ENCODE results near the gene ARHGAP9. TPM values are rescaled to one million over a fixed set of nuclear protein-coding genes. Genes with fewer than 3 reads are reported as not detected.
"Not testable (repeated sequence)": the region's sequence is repeated elsewhere in the genome, so short reads cannot be mapped to it uniquely, and the experiment has no call there.

ARHGAP9 gene
- total RNA-seq, 1 donor from 2014 or later, result not detected

DNA sequence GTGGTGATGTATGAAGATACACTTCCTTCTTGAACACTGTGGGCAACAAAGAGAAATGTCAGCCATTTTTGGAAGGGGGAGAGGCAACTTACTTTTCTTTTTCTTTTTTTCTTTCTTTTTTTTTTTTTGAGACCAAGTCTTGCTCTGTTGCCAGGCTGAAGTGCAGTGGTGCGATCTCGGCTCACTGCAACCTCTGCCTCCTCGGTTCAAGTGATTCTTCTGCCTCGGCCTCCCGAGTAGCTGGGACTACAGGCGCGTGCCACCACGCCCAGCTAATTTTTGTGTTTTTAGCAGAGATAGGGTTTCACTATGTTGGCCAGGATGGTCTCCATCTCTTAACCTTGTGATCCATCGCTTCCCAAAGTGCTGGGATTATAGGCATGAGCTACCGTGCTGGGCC is 38.1 kb upstream of the ARHGAP9 start:
- DNase-seq (ENCODE audit: low read depth), result not testable (repeated sequence)

DNA sequence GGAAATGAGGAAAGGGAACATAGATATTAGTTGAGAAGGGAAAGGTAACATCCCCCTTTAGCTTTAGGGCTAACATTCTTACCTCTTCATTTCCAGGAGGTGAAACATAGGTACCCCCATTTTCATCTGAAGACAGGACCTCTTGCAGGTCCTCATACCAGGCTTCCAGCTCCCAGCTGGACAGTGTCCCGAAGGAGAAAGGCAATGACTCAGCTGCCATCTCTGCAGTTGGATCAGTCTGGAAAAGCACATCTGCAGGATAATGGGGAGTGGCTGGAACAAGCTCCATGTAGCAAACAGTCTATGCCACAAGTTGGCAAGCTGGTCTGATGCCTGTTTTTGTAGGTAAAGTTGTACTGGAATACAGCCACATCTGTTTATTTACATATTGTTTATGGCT is 37.5 kb upstream of the ARHGAP9 start:
- peak; percentile 30 for DNase-seq (ENCODE audit: low read depth)

DNA sequence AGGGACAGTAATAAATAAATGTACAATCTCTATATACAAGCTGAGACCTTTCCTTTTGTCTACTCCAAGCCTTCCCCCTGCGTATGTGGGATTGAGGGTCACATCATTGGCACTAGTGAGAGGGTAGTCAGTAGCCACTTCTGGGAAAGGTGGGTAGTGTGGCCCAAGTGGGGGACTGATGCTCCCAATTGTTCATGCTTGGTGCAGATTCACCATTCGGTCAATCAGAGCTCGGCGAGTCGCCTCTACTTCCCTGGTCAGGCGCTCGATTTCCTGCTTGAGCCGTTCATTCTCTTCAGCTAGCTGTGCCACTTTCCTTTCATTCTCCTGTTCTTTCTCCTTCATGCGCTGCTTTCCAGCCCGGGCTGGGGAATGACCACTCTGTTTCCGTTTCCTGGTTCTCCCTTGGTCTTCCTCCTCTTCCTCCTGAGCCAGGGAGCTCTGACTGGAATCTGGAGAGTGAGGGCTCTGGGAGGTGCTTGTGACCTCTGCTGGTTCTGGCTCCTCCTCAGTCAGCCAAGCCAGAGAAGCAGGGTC is 37.0 kb upstream of the ARHGAP9 start:
- no peak for DNase-seq (ENCODE audit: low read depth)

DNA sequence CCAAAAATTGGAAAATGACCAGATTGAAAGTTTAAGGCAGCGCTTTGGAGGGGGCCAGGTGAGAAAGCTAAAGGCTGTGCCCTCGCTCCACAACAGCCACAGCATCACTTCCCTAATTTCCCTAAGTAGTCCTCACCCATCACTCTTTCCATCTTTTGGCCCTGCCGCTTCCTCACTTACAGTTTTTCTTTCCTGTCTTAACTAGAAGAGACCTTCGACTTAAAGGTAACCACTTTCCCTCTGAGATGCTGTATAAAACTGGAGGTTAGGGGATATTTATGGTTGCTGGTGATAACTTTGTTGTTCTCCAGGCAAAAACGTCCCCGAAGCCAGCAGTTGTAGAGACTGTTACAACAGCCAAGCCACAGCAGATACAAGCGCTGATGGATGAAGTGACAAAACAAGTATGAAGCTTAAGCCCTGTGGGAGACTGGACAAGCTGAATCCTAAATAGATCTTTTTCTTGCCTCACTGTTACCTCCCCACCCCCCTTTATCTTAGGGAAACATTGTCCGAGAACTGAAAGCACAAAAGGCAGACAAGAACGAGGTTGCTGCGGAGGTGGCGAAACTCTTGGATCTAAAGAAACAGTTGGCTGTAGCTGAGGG is 36.4 kb upstream of the ARHGAP9 start:
- no peak for DNase-seq (ENCODE audit: low read depth)

DNA sequence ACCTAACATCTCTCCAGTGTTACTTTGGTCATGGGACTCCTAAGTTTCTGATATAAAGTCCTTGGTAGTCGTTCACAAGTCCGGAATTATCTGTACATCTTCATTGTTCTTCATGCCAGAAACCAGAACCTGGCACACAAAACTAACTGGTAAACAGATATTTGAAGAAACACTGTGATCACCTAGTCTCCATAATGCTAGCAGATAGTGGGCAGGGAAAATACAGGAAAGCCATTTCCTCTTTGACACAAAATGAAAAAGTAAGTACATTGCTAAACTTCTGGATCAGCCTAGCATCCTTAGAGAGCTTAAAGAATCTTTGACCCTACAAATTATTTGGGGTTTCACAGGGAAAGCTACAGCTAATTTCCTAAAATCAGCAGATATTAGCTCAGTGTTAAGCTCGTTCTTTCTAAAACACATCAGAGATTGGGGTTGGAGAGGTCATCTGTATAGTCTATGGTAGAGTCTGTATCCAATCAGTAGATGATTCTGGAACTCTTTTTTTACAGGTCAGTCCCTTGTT is 35.8 kb upstream of the ARHGAP9 start:
- no peak for DNase-seq (ENCODE audit: low read depth)

DNA sequence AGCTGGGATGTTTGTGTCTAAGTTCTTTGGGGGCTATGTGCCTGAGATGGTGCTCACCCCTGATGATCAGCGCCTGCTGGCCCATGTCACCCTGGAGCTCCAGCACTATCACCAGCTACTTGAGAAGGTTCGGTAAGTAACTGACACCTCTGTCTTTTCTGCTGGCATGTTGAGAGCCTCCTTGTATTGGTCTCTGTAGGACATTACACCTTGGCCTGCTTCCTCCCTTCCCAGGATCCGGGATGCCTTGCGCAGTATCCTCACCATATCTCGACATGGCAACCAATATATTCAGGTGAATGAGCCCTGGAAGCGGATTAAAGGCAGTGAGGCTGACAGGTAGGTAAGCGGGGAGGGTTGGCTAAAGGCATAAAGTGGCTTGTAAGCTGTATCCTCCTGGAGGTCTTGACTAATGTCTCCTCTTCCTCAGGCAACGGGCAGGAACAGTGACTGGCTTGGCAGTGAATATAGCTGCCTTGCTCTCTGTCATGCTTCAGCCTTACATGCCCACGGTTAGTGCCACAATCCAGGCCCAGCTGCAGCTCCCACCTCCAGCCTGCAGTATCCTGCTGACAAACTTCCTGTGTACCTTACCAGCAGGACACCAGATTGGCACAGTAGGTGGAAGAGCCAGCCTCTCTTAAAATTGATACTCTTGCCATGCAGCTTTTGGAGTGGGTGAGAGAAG is 35.2 kb upstream of the ARHGAP9 start:
- DNase-seq (ENCODE audit: low read depth), result no peak

DNA sequence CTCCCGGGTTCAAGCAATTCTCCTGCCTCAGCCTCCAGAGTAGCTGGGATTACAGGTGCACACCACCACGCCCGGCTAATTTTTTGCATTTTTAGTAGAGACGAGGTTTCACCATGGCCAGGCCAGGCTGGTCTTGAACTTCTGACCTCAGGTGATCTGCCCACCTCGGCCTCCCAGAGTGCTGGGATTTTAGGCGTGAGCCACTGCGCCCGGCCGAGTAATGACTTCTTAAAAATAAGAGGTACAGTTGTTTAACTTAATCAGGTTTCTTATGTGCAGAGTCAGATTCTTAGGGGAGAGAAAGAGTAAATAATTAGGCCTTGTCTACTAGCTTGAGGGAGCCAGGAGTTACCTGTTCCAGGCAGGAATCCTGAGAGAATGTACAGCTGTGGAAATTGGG is 34.6 kb upstream of the ARHGAP9 start:
- DNase-seq (ENCODE audit: low read depth), result not testable (repeated sequence)

DNA sequence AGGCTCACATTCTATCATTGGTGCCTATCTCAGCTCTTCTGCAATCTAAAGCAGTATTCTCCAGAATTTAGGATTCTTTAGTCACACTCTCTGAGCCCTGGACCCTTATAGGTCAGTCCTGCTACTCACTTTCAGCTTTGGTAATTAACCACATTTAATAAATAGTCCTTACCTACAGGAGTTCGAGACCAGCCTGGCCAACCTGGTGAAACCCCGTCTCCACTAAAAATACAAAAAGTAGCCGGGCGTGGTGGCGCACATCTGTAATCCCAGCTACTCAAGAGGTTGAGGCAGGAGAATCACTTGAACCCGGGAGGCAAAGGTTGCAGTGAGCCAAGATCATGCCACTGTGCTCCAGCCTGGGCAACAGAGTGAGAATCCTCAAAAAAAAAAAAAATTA is 34.0 kb upstream of the ARHGAP9 start:
- DNase-seq (ENCODE audit: low read depth), result not testable (repeated sequence)

DNA sequence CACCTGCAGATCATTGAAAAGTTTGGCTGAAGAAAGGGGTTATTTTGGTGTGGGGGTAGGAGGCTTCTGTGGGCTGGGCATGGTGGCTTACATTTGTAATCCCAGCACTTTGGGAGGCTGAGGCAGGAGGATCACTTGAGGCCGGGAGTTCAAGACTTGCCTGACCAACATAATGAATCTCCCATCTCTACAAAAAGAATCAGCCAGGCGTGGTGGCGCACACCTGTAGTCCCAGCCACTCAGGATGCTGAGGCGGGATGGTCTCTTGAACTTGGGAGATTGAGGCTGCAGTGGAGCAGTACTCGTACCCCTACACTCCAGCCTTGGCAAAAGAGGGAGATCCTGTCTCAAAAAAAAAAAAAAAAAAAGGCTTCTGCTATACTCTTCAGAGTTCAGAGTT is 33.6 kb upstream of the ARHGAP9 start:
- DNase-seq (ENCODE audit: low read depth), result no peak

DNA sequence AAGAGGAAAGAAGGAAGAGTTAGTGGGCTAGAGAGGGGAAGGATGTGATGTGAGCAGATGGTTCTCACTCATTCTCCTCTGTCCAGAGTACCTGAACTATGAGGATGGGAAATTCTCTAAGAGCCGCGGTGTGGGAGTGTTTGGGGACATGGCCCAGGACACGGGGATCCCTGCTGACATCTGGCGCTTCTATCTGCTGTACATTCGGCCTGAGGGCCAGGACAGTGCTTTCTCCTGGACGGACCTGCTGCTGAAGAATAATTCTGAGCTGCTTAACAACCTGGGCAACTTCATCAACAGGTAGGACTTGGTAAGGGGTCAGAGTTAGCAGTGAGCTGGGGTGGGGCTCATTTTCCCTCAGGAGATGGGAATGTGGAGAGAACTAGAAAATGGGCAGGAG is 33.0 kb upstream of the ARHGAP9 start:
- no peak for DNase-seq (ENCODE audit: low read depth)

DNA sequence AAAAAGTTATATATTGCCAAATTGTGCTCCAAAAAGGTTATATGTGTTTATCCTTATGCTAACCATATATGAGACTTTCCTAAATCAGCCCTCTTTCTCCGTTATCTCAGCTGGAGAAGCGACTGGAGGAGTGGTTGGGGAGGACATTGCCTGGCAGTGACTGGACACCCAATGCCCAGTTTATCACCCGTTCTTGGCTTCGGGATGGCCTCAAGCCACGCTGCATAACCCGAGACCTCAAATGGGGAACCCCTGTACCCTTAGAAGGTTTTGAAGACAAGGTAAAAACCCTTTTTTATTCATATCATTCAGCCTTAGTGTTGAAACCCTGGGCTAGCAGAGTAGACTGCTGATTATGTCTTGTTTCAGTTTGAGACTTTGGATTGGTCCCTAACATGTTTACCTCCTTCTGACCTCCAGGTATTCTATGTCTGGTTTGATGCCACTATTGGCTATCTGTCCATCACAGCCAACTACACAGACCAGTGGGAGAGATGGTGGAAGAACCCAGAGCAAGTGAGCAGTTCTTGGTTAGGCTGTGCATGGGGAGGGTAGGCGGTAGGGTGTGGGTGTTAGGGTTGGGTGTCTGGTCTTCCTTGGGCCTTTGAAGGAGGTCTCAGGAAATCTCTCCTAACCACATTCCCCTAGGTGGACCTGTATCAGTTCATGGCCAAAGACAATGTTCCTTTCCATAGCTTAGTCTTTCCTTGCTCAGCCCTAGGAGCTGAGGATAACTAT is 32.1 kb upstream of the ARHGAP9 start:
- DNase-seq (ENCODE audit: low read depth), result no peak

DNA sequence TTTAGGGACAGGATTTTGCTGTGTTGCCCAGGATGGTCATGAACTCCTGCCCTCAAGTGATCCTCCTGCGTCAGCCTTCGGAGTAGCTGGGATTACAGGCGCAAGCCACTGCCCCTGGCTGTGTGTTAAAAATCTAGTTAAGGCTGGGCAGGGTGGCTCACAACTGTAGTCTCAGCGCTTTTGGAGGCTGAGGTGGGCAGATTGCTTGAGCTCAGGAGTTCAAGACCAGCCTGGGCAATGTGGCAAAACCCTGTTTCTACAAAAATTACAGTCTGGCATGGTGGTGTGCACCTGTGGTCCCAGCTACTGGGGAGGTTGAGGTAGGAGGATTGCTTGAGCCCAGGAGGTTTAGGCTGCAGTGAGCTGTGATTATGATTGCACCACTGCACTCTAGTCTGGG is 31.5 kb upstream of the ARHGAP9 start:
- DNase-seq (ENCODE audit: low read depth), result no peak

DNA sequence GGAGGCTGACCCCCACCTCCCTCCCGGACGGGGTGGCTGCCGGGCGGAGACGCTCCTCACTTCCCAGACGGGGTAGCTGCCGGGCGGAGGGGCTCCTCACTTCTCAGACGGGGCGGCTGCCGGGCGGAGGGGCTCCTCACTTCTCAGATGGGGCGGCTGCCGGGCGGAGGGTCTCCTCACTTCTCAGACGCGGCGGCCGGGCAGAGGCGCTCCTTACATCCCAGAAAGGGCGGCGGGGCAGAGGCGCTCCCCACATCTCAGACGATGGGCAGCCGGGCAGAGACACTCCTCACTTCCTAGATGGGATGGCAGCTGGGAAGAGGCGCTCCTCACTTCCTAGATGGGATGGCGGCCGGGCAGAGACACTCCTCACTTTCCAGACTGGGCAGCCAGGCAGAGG is 28.1 kb upstream of the ARHGAP9 start:
- DNase-seq (ENCODE audit: low read depth), result not testable (repeated sequence)

DNA sequence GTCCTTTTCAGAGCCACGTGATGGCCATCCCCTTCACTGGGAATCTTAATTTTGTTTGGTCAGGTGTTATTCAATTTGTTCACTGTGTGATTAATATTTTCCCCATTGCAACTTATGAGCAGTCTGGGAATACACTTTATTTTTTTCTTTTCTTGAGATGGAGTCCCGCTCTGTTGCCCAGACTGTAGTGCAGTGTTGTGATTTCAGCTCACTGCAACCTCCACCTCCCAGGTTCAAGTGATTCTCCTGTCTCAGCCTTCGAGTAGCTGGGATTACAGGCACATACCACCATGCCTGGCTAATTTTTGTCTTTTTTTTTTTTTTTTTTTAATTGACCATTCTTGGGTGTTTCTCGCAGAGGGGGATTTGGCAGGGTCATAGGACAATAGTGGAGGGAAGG is 26.9 kb upstream of the ARHGAP9 start:
- DNase-seq (ENCODE audit: low read depth), result not testable (repeated sequence)

DNA sequence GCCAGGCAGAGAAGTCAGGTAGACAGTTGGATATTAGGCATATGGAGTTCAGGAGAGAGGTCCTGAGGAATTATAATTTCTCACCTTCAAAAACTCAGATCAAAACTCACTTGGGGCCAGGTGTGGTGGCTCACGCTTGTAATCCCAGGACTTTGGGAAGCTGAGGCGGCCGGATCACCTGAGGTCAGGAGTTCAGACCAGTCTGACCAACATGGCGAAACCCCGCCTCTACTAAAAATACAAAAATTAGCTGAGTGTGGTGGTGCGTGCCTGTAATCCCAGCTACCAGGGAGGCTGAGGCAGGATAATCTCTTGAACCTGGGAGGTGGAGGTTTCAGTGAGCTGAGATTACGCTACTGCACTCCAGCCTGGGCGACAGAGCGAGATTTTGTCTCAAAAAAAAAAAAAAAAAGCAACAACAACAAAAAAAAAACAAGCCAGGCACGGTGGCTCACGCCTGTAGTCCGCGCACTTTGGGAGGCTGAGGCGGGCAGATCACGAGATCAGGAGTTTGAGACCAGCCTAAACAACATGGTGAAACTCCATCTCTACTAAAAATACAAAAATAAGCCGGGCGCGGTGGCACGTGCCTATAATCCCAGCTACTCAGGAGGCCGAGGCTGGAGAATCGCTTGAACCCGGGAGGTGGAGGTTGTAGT is 22.8 kb upstream of the ARHGAP9 start:
- not testable (repeated sequence) for DNase-seq (ENCODE audit: low read depth)

DNA sequence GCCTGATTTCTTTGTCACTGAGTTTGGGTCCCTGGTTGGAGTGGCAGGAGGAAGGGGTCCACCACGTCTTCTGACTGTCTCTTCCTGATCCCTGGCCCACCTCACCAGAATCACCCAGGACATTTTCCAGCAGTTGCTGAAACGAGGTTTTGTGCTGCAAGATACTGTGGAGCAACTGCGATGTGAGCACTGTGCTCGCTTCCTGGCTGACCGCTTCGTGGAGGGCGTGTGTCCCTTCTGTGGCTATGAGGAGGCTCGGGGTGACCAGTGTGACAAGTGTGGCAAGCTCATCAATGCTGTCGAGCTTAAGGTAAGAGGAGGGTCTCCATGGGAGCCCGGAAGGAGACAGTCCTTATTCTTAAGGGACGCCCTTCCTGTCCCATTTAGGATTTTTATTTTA is 20.5 kb upstream of the ARHGAP9 start:
- no peak for DNase-seq (ENCODE audit: low read depth)

DNA sequence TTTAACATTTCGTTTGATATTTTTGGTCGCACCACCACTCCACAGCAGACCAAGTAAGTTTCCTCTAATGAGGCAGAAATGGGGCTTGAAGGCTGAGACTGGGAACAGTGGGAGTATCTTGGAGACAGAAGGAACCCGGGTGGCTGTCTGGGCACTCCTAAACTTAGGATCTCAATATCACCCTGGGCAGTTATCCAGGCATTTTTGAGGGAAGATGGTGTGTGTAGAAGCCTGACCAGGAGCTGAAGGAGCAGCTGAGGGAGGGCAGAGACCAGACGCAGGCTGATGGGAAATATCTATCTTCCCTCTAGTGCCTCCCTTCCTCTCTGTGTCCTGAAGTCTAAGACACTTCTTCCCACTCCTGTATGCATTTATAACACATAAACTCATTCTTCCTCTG is 18.9 kb upstream of the ARHGAP9 start:
- no peak for DNase-seq (ENCODE audit: low read depth)

DNA sequence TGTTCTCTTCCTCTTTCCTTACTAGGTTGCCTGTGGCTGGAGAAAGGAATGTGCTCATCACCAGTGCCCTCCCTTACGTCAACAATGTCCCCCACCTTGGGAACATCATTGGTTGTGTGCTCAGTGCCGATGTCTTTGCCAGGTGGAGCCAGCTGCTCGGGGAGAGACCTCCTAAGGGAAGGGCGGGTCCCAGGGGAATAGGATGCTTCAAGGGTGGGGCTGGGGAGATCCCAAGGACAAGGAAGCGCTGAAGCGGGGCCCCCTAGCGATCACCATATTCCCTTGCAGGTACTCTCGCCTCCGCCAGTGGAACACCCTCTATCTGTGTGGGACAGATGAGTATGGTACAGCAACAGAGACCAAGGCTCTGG is 18.5 kb upstream of the ARHGAP9 start:
- no peak for DNase-seq (ENCODE audit: low read depth)

DNA sequence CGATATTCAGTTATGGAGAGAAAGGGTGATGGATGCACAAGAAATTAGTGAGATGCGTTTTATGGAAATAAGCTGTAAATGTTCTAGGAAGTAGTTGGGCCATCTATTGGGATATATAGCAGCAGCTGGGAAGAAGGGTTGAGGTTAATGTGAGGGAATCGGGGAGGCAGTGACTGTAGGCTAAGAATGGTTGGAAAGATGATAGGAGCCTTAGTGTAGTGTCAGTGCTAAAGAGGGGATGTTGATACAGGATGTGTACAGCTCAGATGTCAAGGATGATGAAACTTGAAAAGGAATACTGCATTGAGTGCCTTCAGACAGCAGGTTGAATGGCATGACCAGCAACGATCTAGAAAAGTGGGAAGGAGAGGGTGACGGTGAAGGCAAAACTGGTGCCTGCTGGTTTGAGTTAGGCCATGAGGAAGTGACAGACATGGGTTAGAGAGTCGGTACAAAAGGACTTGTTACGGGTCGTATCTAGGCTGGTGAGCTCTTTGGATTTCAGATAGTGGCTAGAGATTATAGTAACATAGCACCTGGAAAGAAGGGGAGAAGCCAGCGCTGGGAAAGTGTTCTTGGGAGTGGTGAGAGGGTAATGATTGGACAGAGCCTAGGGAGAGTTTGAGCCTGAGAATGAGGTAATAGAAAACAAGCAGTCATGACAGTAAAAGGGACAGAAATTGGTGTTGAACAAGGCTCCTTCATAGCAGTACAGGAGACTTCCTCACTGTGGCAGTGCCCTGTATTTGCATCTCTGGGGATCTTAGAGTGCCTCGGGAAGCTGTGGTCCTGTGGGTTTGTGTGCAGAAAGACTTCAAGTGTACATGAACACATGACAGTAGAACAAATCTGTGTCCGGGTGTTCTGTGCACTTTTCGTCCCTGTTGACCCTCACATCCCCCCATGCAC is 17.8 kb upstream of the ARHGAP9 start:
- DNase-seq (ENCODE audit: low read depth), result no peak

DNA sequence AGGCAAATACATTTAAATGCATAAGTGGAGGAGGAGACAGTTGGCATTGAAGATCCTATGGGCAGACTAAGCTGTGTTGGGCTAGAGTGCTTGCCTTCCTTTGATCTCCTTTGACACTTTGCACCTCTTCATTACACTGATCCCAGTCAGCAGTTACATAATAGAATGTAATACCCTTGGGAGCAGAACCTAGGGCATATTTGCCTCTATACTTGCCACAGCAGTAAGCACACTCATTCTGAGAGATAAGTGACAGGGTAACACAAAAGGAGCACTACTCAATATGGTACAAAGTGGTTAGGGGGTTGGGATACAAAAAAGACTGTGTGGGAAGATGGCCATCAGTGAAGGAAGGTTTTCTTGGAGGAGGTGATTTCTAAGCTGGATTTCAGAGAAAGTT is 17.2 kb upstream of the ARHGAP9 start:
- DNase-seq (ENCODE audit: low read depth), result no peak

DNA sequence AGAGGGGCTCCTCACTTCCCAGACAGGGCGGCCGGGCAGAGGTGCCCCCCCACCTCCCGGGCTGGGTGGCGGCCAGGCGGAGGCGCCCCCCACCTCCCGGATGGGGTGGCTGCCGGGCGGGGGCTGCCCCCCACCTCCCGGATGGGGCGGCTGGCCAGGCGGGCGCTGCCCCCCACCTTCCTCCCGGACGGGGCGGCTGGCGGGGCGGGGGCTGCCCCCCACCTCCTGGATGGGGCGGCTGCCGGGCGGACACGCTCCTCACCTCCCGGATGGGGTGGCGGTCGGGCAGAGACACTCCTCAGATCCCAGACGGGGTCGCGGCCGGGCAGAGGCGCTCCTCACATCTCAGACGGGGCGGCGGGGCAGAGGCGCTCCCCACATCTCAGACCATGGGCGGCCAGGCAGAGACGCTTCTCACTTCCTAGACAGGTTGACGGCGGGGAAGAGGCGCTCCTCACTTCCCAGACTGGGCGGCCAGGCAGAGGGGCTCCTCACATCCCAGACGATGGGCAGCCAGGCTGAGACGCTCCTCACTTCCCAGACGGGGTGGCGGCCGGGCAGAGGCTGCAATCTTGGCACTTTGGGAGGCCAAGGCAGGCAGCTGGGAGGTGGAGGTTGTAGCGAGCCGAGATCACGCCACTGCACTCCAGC is 15.5 kb upstream of the ARHGAP9 start:
- DNase-seq (ENCODE audit: low read depth), result not testable (repeated sequence)
